Neural cell (in vitro differentiated cells): ENCODE measurements around the gene APLF.

ENCODE experiments used
- EZH2 ChIP-seq: fragments of 200-600, 300-800 bp; shearing (Covaris generic), sonication (generic); IDR thresholded peaks from 2 replicates; pipeline ENCODE4 v1.6.1; 2014; ENCODE audit warnings: antibody characterized with exemption, low read length, borderline replicate concordance, mild to moderate bottlenecking; ENCODE audit not compliant: insufficient read depth, poor library complexity, severe bottlenecking
- TF ChIP-seq, protein P1 (sequence below): fragments of 450-650 bp; IDR thresholded peaks from 2 replicates; pipeline ENCODE4 v1.5.1; 2014; ENCODE audit warnings: antibody characterized with exemption, mild to moderate bottlenecking, moderate library complexity; ENCODE audit not compliant: poor library complexity, severe bottlenecking

GRCh38 chr2:68594041-68594440 lies 126.7 kb downstream of the APLF start:
- TF ChIP-seq, protein P1, sequence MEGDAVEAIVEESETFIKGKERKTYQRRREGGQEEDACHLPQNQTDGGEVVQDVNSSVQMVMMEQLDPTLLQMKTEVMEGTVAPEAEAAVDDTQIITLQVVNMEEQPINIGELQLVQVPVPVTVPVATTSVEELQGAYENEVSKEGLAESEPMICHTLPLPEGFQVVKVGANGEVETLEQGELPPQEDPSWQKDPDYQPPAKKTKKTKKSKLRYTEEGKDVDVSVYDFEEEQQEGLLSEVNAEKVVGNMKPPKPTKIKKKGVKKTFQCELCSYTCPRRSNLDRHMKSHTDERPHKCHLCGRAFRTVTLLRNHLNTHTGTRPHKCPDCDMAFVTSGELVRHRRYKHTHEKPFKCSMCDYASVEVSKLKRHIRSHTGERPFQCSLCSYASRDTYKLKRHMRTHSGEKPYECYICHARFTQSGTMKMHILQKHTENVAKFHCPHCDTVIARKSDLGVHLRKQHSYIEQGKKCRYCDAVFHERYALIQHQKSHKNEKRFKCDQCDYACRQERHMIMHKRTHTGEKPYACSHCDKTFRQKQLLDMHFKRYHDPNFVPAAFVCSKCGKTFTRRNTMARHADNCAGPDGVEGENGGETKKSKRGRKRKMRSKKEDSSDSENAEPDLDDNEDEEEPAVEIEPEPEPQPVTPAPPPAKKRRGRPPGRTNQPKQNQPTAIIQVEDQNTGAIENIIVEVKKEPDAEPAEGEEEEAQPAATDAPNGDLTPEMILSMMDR = no peak
- no peak for TF ChIP-seq EZH2
